GM23248 (cell line): ENCODE measurements around the gene ARHGEF10L. TPM values are rescaled to one million over a fixed set of nuclear protein-coding genes. Genes with fewer than 3 reads are reported as not detected.

Source experiments
- DNase-seq: peaks from one replicate; pipeline ENCODE4 v3.0.0-alpha.2; 2015
- H2AFZ ChIP-seq: fragments of 200-600 bp; sonication (generic); 2 replicates; pipeline ENCODE4 v1.6.1; 2016; ENCODE audit warnings: antibody characterized with exemption
- H3F3A ChIP-seq: fragments of 200-600 bp; sonication (generic); 2 replicates; pipeline ENCODE4 v1.6.1; 2016; ENCODE audit warnings: mild to moderate bottlenecking, antibody characterized with exemption, mixed run types; ENCODE audit not compliant: insufficient read depth
- H3K27ac ChIP-seq: fragments of 200-600 bp; sonication (generic); 2 replicates; pipeline ENCODE4 v1.5.1; 2016; ENCODE audit warnings: mild to moderate bottlenecking
- H3K27me3 ChIP-seq: fragments of 200-600 bp; sonication (generic); replicated peaks from 2 replicates; pipeline ENCODE4 v1.6.1; 2016; ENCODE audit warnings: mild to moderate bottlenecking; ENCODE audit not compliant: insufficient read depth
- H3K36me3 ChIP-seq: fragments of 200-600 bp; sonication (generic); 2 replicates; pipeline ENCODE4 v1.6.1; 2016; ENCODE audit warnings: low read depth, mild to moderate bottlenecking
- H3K4me1 ChIP-seq: fragments of 200-600 bp; sonication (generic); 2 replicates; pipeline ENCODE4 v1.6.1; 2016; ENCODE audit warnings: mild to moderate bottlenecking; ENCODE audit not compliant: insufficient read depth
- H3K4me2 ChIP-seq: fragments of 200-600 bp; sonication (generic); one replicate; pipeline ENCODE4 v1.6.1; 2016; ENCODE audit warnings: mild to moderate bottlenecking; ENCODE audit not compliant: unreplicated experiment
- H3K4me3 ChIP-seq: fragments of 200-600 bp; sonication (generic); 2 replicates; pipeline ENCODE4 v1.5.1; 2016; ENCODE audit warnings: mild to moderate bottlenecking
- H3K79me2 ChIP-seq: fragments of 200-600 bp; sonication (generic); 2 replicates; pipeline ENCODE4 v1.6.1; 2016; ENCODE audit warnings: mild to moderate bottlenecking; ENCODE audit not compliant: insufficient read depth
- H3K9ac ChIP-seq: fragments of 200-600 bp; sonication (generic); 2 replicates; pipeline ENCODE4 v1.6.1; 2016; ENCODE audit warnings: mild to moderate bottlenecking
- H3K9me2 ChIP-seq: fragments of 200-600 bp; sonication (generic); 2 replicates; pipeline ENCODE4 v1.6.1; 2016; ENCODE audit warnings: mixed run types, mild to moderate bottlenecking, moderate library complexity; ENCODE audit not compliant: insufficient read depth
- H3K9me3 ChIP-seq: fragments of 200-600 bp; sonication (generic); one replicate; pipeline ENCODE4 v1.6.1; 2017; ENCODE audit warnings: low read depth
- H4K20me1 ChIP-seq: fragments of 200-600 bp; sonication (generic); 2 replicates; pipeline ENCODE4 v1.6.0; 2016; ENCODE audit not compliant: insufficient read depth
- EZH2 ChIP-seq: fragments of 200-600 bp; sonication (generic); IDR thresholded peaks from 2 replicates; pipeline ENCODE4 v1.6.1; 2018; ENCODE audit warnings: antibody characterized with exemption, mild to moderate bottlenecking; ENCODE audit not compliant: insufficient read depth, poor library complexity, severe bottlenecking
- EZH2phosphoT487 ChIP-seq: fragments of 200-600 bp; sonication (generic); IDR thresholded peaks from 2 replicates; pipeline ENCODE4 v1.6.1; 2018; ENCODE audit warnings: antibody characterized with exemption, moderate library complexity, mild to moderate bottlenecking, low read depth; ENCODE audit not compliant: insufficient read depth
- WGBS, 2 experiments: methylation state at CpG; one replicate each; pipeline ENCODE4 v1.1.6; 2015 to 2017; ENCODE audit warnings: low lambda C conversion rate in 2 of 2, low coverage in 1 of 2; ENCODE audit errors: missing lambda C conversion rate in 2 of 2; 5-methylcytosine and 5-hydroxymethylcytosine counted together
- in situ Hi-C: fragments of 300-500 bp; cut with MboI; formaldehyde crosslinking; loops from 2 replicates; pipeline ENCODE4 v1.15.0; 2020
- polyA plus RNA-seq: library from polyadenylated mRNA; unstranded; fragments of >200 nt; fragmentation: Nextera tagmentation; extraction: Ambion mirVana; gene quantifications from 2 replicates; pipeline ENCODE4 v1.2.1, GENCODE V29; 2016
- total RNA-seq: library from RNA; depleted of rRNA; stranded (reverse); fragments of >200 nt; shearing (Covaris generic); gene quantifications from 2 replicates; pipeline ENCODE4 v1.2.3, GENCODE V29; 2014

ARHGEF10L gene
- total and polyA plus RNA-seq, 2 experiments from 2014 or later: 6.0 to 19.3 TPM

GRCh38 chr1:17599954-17600300 is 60.4 kb downstream of the ARHGEF10L start:
- in situ Hi-C loops: no loop called here
- Histone ChIP-seq H3K79me2 (no peaks in the 10 kb centered on the region), H3K4me1 (no peaks in the 10 kb centered on the region), H3K27ac (no peak overlapping the region), H3K9ac (no peak overlapping the region), H3K4me3 (no peak overlapping the region), H3K36me3 (no peaks in the 10 kb centered on the region), H3K4me2 (no peak overlapping the region), H3K9me2 (no peaks in the 10 kb centered on the region), H3K27me3 (no peaks in the 10 kb centered on the region), H2AFZ (no peak overlapping the region), H3F3A (no peaks in the 10 kb centered on the region), H3K9me3 (no peaks in the 10 kb centered on the region), H4K20me1 (no peaks in the 10 kb centered on the region)
- no peak for DNase-seq
- TF ChIP-seq EZH2phosphoT487 (no peak), EZH2 (no peak)
- 81 to 83% methylated on average over 5 of the region's 5 CpGs for WGBS, 2 experiments

- no peaks in the 10 kb centered on the region for H3K36me3 ChIP-seq
- no peaks in the 10 kb centered on the region for H3K79me2 ChIP-seq
- H3F3A ChIP-seq: no peaks in the 10 kb centered on the region
- H4K20me1 ChIP-seq: no peaks in the 10 kb centered on the region
- no peaks in the 10 kb centered on the region for H3K9me3 ChIP-seq
- H3K27me3 ChIP-seq: no peaks in the 10 kb centered on the region
- in situ Hi-C loops: no loop called here
- TF ChIP-seq EZH2 (no peak), EZH2phosphoT487 (no peak)
- no peak overlapping the region for H3K4me2 ChIP-seq
- no peak for DNase-seq
- no peak overlapping the region for H3K4me3 ChIP-seq
- no peaks in the 10 kb centered on the region for H3K9me2 ChIP-seq
- H3K4me1 ChIP-seq: no peaks in the 10 kb centered on the region
- 76 to 82% methylated on average over 6 of the region's 6 CpGs for WGBS, 2 experiments
- no peak overlapping the region for H3K9ac ChIP-seq
- H2AFZ ChIP-seq: no peak overlapping the region
- H3K27ac ChIP-seq: no peak overlapping the region
These were observed 60.8 kb downstream of the ARHGEF10L start for GRCh38 chr1:17600321-17600720.

- Histone ChIP-seq H3K27me3 (no peaks in the 10 kb centered on the region), H3F3A (no peaks in the 10 kb centered on the region), H3K4me2 (no peak overlapping the region), H3K9me2 (no peaks in the 10 kb centered on the region), H3K36me3 (no peaks in the 10 kb centered on the region), H3K27ac (no peak overlapping the region), H4K20me1 (no peaks in the 10 kb centered on the region), H3K9ac (no peak overlapping the region), H3K4me1 (no peaks in the 10 kb centered on the region), H3K4me3 (no peak overlapping the region), H3K9me3 (no peaks in the 10 kb centered on the region), H2AFZ (no peak overlapping the region), H3K79me2 (no peaks in the 10 kb centered on the region)
- DNase-seq: no peak
- in situ Hi-C loops: no loop called here
- TF ChIP-seq EZH2 (no peak), EZH2phosphoT487 (no peak)
- WGBS, 2 experiments: 96 to 97% methylated on average over 17 of the region's 17 CpGs
These were observed 62.3 kb downstream of the ARHGEF10L start for GRCh38 chr1:17601643-17602382.

GRCh38 chr1:17603091-17603841 is 63.8 kb downstream of the ARHGEF10L start:
- no peaks in the 10 kb centered on the region for H3K4me1 ChIP-seq
- no peaks in the 10 kb centered on the region for H4K20me1 ChIP-seq
- TF ChIP-seq EZH2phosphoT487: no peak
- TF ChIP-seq EZH2: no peak
- H3K9ac ChIP-seq: no peak overlapping the region
- H3K9me3 ChIP-seq: no peaks in the 10 kb centered on the region
- H3F3A ChIP-seq: no peaks in the 10 kb centered on the region
- no peak for DNase-seq
- H3K27ac ChIP-seq: no peak overlapping the region
- in situ Hi-C loops: no loop called here
- 76 to 84% methylated on average over 20 to 26 of the region's 26 CpGs for WGBS, 2 experiments
- no peak overlapping the region for H3K4me3 ChIP-seq
- H3K79me2 ChIP-seq: no peaks in the 10 kb centered on the region
- H3K27me3 ChIP-seq: no peaks in the 10 kb centered on the region
- H3K4me2 ChIP-seq: no peak overlapping the region
- no peaks in the 10 kb centered on the region for H3K36me3 ChIP-seq
- H2AFZ ChIP-seq: no peak overlapping the region
- H3K9me2 ChIP-seq: no peaks in the 10 kb centered on the region
